Measurements from ENCODE around the gene AIF1L. TPM values are rescaled to one million over a fixed set of nuclear protein-coding genes. Genes with fewer than 3 reads are reported as not detected.
"Not testable (repeated sequence)": the region's sequence is repeated elsewhere in the genome, so short reads cannot be mapped to it uniquely, and the experiment has no call there.

AIF1L gene
- total RNA-seq, 1 experiment from 2014 or later: 23.7 TPM

DNA sequence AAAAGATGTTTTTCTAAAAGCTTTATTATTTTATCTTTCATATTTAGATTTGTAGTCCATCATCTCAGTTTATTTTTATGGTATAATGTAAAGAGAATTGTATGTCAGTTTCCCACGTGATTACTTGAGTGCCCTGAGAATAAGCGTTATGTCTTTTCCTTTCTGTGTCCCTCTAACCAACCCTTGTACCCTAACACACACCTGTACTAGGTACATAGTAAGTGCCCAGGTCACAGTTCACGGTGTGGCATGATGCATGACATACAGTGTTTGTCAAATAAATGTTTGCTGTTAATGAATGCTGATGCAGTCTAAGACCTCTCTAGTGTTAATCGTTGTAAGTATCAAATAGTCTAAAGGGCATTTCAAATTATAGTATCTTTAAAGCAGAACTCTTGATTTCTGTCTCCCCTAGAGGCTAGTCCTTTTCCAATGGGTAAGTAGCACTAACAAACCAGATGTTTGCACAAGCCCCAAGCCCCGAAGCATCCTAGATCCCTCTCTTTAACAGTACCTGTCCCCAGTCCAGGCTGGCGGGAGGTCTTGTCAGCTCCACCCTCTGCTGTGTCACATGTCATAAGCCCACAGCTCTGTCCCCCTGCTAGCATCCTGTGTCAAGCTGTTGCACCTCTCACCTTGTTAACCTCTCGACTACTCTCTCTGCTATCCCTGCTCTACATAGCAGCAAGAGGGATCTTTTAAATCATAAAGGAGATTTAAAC, 52.8 kb downstream of the AIF1L start:
- no peaks in the 10 kb centered on the region for H3K9me2 ChIP-seq (replicated peaks; ENCODE audit: low read length)
- no peaks in the 10 kb centered on the region for H4K20me1 ChIP-seq (ENCODE audit: low read length)
- POLR2A ChIA-PET (ENCODE audit: unreplicated experiment): interaction anchor here (0.7 kb wide), 1 partner anchor 24 kb away, joined by 4 read pairs; no protein-coding TSS in a partner anchor
- H3K4me3 ChIP-seq (ENCODE audit: low read length): no peak overlapping the region
- TF ChIP-seq, protein P1, sequence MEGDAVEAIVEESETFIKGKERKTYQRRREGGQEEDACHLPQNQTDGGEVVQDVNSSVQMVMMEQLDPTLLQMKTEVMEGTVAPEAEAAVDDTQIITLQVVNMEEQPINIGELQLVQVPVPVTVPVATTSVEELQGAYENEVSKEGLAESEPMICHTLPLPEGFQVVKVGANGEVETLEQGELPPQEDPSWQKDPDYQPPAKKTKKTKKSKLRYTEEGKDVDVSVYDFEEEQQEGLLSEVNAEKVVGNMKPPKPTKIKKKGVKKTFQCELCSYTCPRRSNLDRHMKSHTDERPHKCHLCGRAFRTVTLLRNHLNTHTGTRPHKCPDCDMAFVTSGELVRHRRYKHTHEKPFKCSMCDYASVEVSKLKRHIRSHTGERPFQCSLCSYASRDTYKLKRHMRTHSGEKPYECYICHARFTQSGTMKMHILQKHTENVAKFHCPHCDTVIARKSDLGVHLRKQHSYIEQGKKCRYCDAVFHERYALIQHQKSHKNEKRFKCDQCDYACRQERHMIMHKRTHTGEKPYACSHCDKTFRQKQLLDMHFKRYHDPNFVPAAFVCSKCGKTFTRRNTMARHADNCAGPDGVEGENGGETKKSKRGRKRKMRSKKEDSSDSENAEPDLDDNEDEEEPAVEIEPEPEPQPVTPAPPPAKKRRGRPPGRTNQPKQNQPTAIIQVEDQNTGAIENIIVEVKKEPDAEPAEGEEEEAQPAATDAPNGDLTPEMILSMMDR (conservative IDR thresholded peaks at IDR 0.05; ENCODE audit: low read depth, low read length): no peak
- TF ChIP-seq EZH2phosphoT487 (IDR thresholded peaks at IDR 0.05; ENCODE audit: borderline replicate concordance, low read length) (no peak), EZH2 (IDR thresholded peaks at IDR 0.05; ENCODE audit: low read length, unreplicated experiment) (no peak)
- no peaks in the 10 kb centered on the region for H3K9me3 ChIP-seq (ENCODE audit: low read length)
- DNase-seq (no peak), ATAC-seq (no peak)
- no peak overlapping the region for H3K9ac ChIP-seq (ENCODE audit: low read length)
- intact Hi-C loops (cut with micrococcal nuclease): no loop called here
- no peak overlapping the region for H3K4me2 ChIP-seq (ENCODE audit: low read length)
- H3K4me1 ChIP-seq (ENCODE audit: insufficient read depth, low read length): no peaks in the 10 kb centered on the region
- no peak overlapping the region for H3K27ac ChIP-seq (ENCODE audit: low read length)
- no peak overlapping the region for H2AFZ ChIP-seq (ENCODE audit: low read length)
- no TSS peak for BruUV-seq (replicated peaks)
- H3K79me2 ChIP-seq (ENCODE audit: low read length): no peaks in the 10 kb centered on the region
- peaks cover 58% of the 10 kb centered on the region; the same call in 1 of the 2 replicates for H3K36me3 ChIP-seq (ENCODE audit: low read depth, low read length)
- no peaks in the 10 kb centered on the region for H3K27me3 ChIP-seq (ENCODE audit: low read length)
- CTCF ChIA-PET: no interaction called here
- H3F3A ChIP-seq (ENCODE audit: low read length, unreplicated experiment): no peaks in the 10 kb centered on the region

DNA sequence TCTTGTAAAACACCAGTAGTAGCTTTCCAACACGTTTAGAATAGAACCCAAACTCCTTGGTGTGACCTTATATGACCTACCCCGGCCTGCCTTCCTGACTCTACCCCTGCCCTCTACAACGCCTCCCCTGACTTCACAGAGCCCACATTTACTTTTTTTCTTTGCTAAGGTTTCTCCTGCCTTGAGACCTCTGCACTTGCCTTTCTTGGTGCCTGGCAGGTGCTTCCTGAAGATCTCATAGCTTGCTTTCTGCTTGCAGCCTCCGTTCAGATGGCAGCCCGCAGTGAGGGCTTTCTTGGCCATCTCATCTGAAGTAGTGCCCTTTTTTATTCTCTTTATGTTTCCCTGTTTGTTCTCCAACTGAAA, 53.3 kb downstream of the AIF1L start:
- intact Hi-C loops (cut with micrococcal nuclease): no loop called here
- POLR2A ChIA-PET (ENCODE audit: unreplicated experiment): no interaction called here
- no TSS peak for BruUV-seq (replicated peaks)

DNA sequence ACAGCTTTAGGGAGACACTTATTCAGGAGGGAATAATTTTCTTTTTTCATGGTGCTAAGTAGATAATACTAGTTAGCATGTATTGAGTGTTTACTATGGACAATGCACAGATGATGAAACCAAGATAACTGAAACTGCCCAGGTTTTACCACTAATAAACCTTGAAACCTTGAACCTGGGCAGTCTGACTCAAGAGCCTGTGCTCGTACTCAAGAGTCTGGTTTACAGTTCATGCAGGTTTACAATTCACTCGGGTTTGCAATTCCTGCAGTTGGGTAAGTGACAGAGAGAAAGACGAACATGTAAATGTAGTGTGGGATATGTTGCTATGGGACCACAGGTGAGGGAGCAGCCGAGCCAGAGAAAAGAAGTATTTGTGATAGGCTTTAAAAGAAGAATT, 57.3 kb downstream of the AIF1L start:
- ChIA-PET POLR2A (ENCODE audit: unreplicated experiment) (no interaction called here), CTCF (no interaction called here)
- H3K27ac ChIP-seq (ENCODE audit: low read length): no peak overlapping the region
- no peak overlapping the region for H2AFZ ChIP-seq (ENCODE audit: low read length)
- H3F3A ChIP-seq (ENCODE audit: low read length, unreplicated experiment): no peaks in the 10 kb centered on the region
- peaks cover 26% of the 10 kb centered on the region for H3K36me3 ChIP-seq (ENCODE audit: low read depth, low read length)
- intact Hi-C loops (cut with micrococcal nuclease): no loop called here
- no peak for TF ChIP-seq EZH2phosphoT487 (IDR thresholded peaks at IDR 0.05; ENCODE audit: borderline replicate concordance, low read length)
- TF ChIP-seq, protein P1 (conservative IDR thresholded peaks at IDR 0.05; ENCODE audit: low read depth, low read length): no peak
- no peak for TF ChIP-seq EZH2 (IDR thresholded peaks at IDR 0.05; ENCODE audit: low read length, unreplicated experiment)
- ATAC-seq (no peak), DNase-seq (no peak)
- H3K27me3 ChIP-seq (ENCODE audit: low read length): no peaks in the 10 kb centered on the region
- H3K9ac ChIP-seq (ENCODE audit: low read length): no peak overlapping the region
- H3K79me2 ChIP-seq (ENCODE audit: low read length): no peaks in the 10 kb centered on the region
- no peaks in the 10 kb centered on the region for H3K4me1 ChIP-seq (ENCODE audit: insufficient read depth, low read length)
- H3K9me3 ChIP-seq (ENCODE audit: low read length): no peaks in the 10 kb centered on the region
- H3K9me2 ChIP-seq (replicated peaks; ENCODE audit: low read length): no peaks in the 10 kb centered on the region
- no peak overlapping the region for H3K4me3 ChIP-seq (ENCODE audit: low read length)
- no peak overlapping the region for H3K4me2 ChIP-seq (ENCODE audit: low read length)
- no TSS peak for BruUV-seq (replicated peaks)
- no peaks in the 10 kb centered on the region for H4K20me1 ChIP-seq (ENCODE audit: low read length)

More for the DNA sequence above, 53.3 kb downstream of the AIF1L start:
- H2AFZ ChIP-seq (ENCODE audit: low read length): no peak overlapping the region
- H3K4me3 ChIP-seq (ENCODE audit: low read length): no peak overlapping the region
- TF ChIP-seq EZH2 (IDR thresholded peaks at IDR 0.05; ENCODE audit: low read length, unreplicated experiment): no peak
- TF ChIP-seq, protein P1 (conservative IDR thresholded peaks at IDR 0.05; ENCODE audit: low read depth, low read length): no peak
- no peak for TF ChIP-seq EZH2phosphoT487 (IDR thresholded peaks at IDR 0.05; ENCODE audit: borderline replicate concordance, low read length)
- DNase-seq: no peak
- no peaks in the 10 kb centered on the region for H4K20me1 ChIP-seq (ENCODE audit: low read length)
- no peaks in the 10 kb centered on the region for H3K27me3 ChIP-seq (ENCODE audit: low read length)
- H3K79me2 ChIP-seq (ENCODE audit: low read length): no peaks in the 10 kb centered on the region
- no peaks in the 10 kb centered on the region for H3K9me2 ChIP-seq (replicated peaks; ENCODE audit: low read length)
- H3K9ac ChIP-seq (ENCODE audit: low read length): no peak overlapping the region
- no peaks in the 10 kb centered on the region for H3F3A ChIP-seq (ENCODE audit: low read length, unreplicated experiment)
- H3K4me2 ChIP-seq (ENCODE audit: low read length): no peak overlapping the region
- H3K9me3 ChIP-seq (ENCODE audit: low read length): no peaks in the 10 kb centered on the region
- CTCF ChIA-PET: no interaction called here
- H3K36me3 ChIP-seq (ENCODE audit: low read depth, low read length): peaks cover 56% of the 10 kb centered on the region; the same call in 1 of the 2 replicates
- no peaks in the 10 kb centered on the region for H3K4me1 ChIP-seq (ENCODE audit: insufficient read depth, low read length)
- H3K27ac ChIP-seq (ENCODE audit: low read length): no peak overlapping the region
- ATAC-seq: no peak

DNA sequence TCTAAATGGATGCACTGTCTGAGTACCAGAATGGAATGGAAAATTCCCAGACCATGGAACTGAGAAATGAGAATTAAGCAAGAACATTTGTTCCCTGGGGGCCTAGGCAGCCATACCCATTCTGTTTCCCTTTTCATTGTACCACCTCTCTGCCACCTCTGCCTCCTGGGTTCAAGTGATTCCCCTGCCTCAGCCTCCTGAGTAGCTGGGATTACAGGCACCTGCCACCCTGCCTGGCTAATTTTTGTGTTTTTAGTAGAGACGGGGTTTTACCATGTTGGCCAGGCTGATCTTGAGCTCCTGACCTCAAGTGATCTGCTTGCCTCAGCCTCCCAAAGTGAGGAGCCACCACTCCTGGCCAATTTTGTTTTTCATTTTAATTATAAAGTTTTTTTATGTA, 62.3 kb downstream of the AIF1L start:
- H3K4me3 ChIP-seq (ENCODE audit: low read length); CTCF ChIA-PET; BruUV-seq (replicated peaks); POLR2A ChIA-PET (ENCODE audit: unreplicated experiment); H3K9me2 ChIP-seq (replicated peaks; ENCODE audit: low read length); DNase-seq; H3K27ac ChIP-seq (ENCODE audit: low read length); H3K9me3 ChIP-seq (ENCODE audit: low read length); H3F3A ChIP-seq (ENCODE audit: low read length, unreplicated experiment); H3K4me1 ChIP-seq (ENCODE audit: insufficient read depth, low read length); H3K79me2 ChIP-seq (ENCODE audit: low read length); H3K27me3 ChIP-seq (ENCODE audit: low read length); H2AFZ ChIP-seq (ENCODE audit: low read length); intact Hi-C loops (cut with micrococcal nuclease); H3K9ac ChIP-seq (ENCODE audit: low read length); H4K20me1 ChIP-seq (ENCODE audit: low read length); H3K4me2 ChIP-seq (ENCODE audit: low read length); ATAC-seq: not testable (repeated sequence)
- peaks cover 30% of the 10 kb centered on the region for H3K36me3 ChIP-seq (ENCODE audit: low read depth, low read length)

Data from PC-3 (cell line).